Smooth muscle cell (in vitro differentiated cells): ENCODE measurements around the gene OTOP2. TPM values are rescaled to one million over a fixed set of nuclear protein-coding genes. Genes with fewer than 3 reads are reported as not detected.

Source experiments
- DNase-seq: peaks from one replicate; lab custom pipeline; 2025; ENCODE audit not compliant: unreplicated experiment; lab: John Stamatoyannopoulos, UW
- H2AFZ ChIP-seq: fragments of 200-600 bp; sonication (generic); 2 replicates; pipeline ENCODE4 v1.6.0; 2016; ENCODE audit warnings: antibody characterized with exemption, low read depth, mild to moderate bottlenecking
- H3F3A ChIP-seq: fragments of 200-600 bp; sonication (generic); 2 replicates; pipeline ENCODE4 v1.6.0; 2017; ENCODE audit warnings: antibody characterized with exemption, low read depth
- H3K27ac ChIP-seq: fragments of 200-600 bp; sonication (generic); 2 replicates; pipeline ENCODE4 v1.5.1; 2016; ENCODE audit warnings: low read depth, mild to moderate bottlenecking
- H3K27me3 ChIP-seq: fragments of 200-600 bp; sonication (generic); 2 replicates; pipeline ENCODE4 v1.6.1; 2016; ENCODE audit warnings: low read depth, mild to moderate bottlenecking
- H3K36me3 ChIP-seq: fragments of 200-600 bp; sonication (generic); 2 replicates; pipeline ENCODE4 v1.5.1; 2016; ENCODE audit warnings: low read depth
- H3K4me1 ChIP-seq: fragments of 200-600 bp; sonication (generic); 2 replicates; pipeline ENCODE4 v1.5.1; 2016; ENCODE audit warnings: low read depth
- H3K4me2 ChIP-seq: fragments of 200-600 bp; sonication (generic); 2 replicates; pipeline ENCODE4 v1.6.0; 2016; ENCODE audit warnings: mild to moderate bottlenecking
- H3K4me3 ChIP-seq: fragments of 200-600 bp; sonication (generic); 2 replicates; pipeline ENCODE4 v1.5.1; 2016; ENCODE audit warnings: mild to moderate bottlenecking
- H3K79me2 ChIP-seq: fragments of 200-600 bp; sonication (generic); 2 replicates; pipeline ENCODE4 v1.6.0; 2016; ENCODE audit warnings: low read depth, mild to moderate bottlenecking
- H3K9ac ChIP-seq: fragments of 200-600 bp; sonication (generic); 2 replicates; pipeline ENCODE4 v1.6.0; 2016; ENCODE audit warnings: low read depth
- H3K9me3 ChIP-seq: fragments of 200-600 bp; sonication (generic); replicated peaks from 2 replicates; pipeline ENCODE4 v1.5.1; 2016; ENCODE audit warnings: low read depth
- H4K20me1 ChIP-seq: fragments of 200-600 bp; sonication (generic); 2 replicates; pipeline ENCODE4 v1.6.0; 2016; ENCODE audit warnings: low read depth
- CTCF ChIP-seq: fragments of 200-600 bp; sonication (generic); IDR thresholded peaks from 2 replicates; pipeline ENCODE4 v1.5.1; 2017; ENCODE audit warnings: borderline replicate concordance, mild to moderate bottlenecking, antibody characterized with exemption; ENCODE audit not compliant: insufficient read depth, poor library complexity, severe bottlenecking
- WGBS: methylation state at CpG from one replicate; pipeline ENCODE4 v1.1.7; 2016; ENCODE audit warnings: low lambda C conversion rate; 5-methylcytosine and 5-hydroxymethylcytosine counted together
- polyA plus RNA-seq: library from polyadenylated mRNA; unstranded; fragments of >200 nt; fragmentation: Nextera tagmentation; extraction: Ambion mirVana; gene quantifications from 2 replicates; pipeline ENCODE4 v1.2.1, GENCODE V29; 2016
- total RNA-seq: library from RNA; depleted of rRNA; stranded (reverse); fragments of >200 nt; gene quantifications from 2 replicates; pipeline ENCODE4 v1.2.3, GENCODE V29; 2014

Gene OTOP2
- total and polyA plus RNA-seq, 2 experiments from 2014 or later, result not detected

GRCh38 chr17:74879308-74879707, 44.8 kb upstream of the OTOP2 start:
- Histone ChIP-seq H3K27me3 (no peaks in the 10 kb centered on the region), H3F3A (no peaks in the 10 kb centered on the region), H3K9me3 (no peaks in the 10 kb centered on the region), H3K27ac (no peak overlapping the region), H3K4me2 (no peak overlapping the region), H3K4me3 (no peak overlapping the region), H3K4me1 (no peaks in the 10 kb centered on the region), H3K79me2 (no peaks in the 10 kb centered on the region), H3K36me3 (no peaks in the 10 kb centered on the region), H4K20me1 (no peaks in the 10 kb centered on the region), H3K9ac (no peak overlapping the region), H2AFZ (no peak overlapping the region)
- whole genome bisulfite sequencing, result 92% methylated on average over 16 of the region's 16 CpGs
- TF ChIP-seq CTCF, result no peak
- DNase-seq, result no peak

GRCh38 chr17:74881073-74881472, 43.0 kb upstream of the OTOP2 start:
- 83% methylated on average over 11 of the region's 11 CpGs for WGBS

DNA sequence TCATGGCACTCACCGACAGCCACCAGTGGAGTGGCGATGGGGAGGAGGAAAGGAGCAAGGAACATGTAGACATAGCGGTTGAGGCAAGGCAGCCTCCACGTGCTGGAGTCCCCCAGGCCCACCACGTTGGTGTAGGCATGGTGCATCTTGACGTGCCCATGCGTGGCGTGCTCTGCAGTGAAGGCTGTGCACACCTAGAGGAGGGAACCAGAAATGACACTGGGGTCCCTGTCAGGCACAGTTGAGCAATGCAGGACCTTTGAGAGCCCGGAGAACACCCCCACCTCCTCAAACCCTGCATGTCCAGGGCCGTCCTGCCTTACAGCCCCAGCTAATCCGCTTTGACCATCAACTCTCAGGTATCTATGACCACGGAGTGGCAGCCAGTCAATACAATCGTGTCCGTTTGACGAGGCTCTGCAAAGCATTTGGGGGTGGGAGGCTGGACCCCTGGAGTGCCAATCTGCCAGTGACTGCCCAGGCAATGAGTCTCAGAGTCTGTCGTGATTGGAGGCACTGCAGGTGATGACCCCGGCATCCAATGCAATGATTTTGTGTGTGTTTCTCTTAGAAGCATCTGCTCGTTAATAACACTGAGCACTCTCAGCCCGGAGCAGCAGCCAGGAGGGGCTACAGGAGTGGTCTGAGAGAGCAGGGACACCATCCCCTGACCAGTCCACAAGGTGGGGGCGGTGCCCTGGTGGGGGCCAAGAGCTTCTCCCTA, 41.4 kb upstream of the OTOP2 start:
- 83% methylated on average over 20 of the region's 20 CpGs for WGBS
- H3K4me1 ChIP-seq, result no peaks in the 10 kb centered on the region

More at GRCh38 chr17:74881073-74881472, 43.0 kb upstream of the OTOP2 start:
- H3K79me2 ChIP-seq, result no peaks in the 10 kb centered on the region
- no peaks in the 10 kb centered on the region for H3K36me3 ChIP-seq
- DNase-seq, result no peak
- H3K4me3 ChIP-seq, result no peak overlapping the region
- H3K27ac ChIP-seq, result no peak overlapping the region
- H3K9ac ChIP-seq, result no peak overlapping the region
- H3K27me3 ChIP-seq, result no peaks in the 10 kb centered on the region
- H3F3A ChIP-seq, result no peaks in the 10 kb centered on the region
- H3K9me3 ChIP-seq, result no peaks in the 10 kb centered on the region
- H3K4me2 ChIP-seq, result no peak overlapping the region
- TF ChIP-seq CTCF, result no peak
- no peak overlapping the region for H2AFZ ChIP-seq
- no peaks in the 10 kb centered on the region for H3K4me1 ChIP-seq
- H4K20me1 ChIP-seq, result no peaks in the 10 kb centered on the region

More for the DNA sequence above, 41.4 kb upstream of the OTOP2 start:
- Histone ChIP-seq H2AFZ (no peak overlapping the region), H3K79me2 (no peaks in the 10 kb centered on the region), H3K4me2 (no peak overlapping the region), H3K4me3 (no peak overlapping the region), H4K20me1 (no peaks in the 10 kb centered on the region), H3K27ac (no peak overlapping the region), H3K36me3 (no peaks in the 10 kb centered on the region), H3K9me3 (no peaks in the 10 kb centered on the region), H3K9ac (no peak overlapping the region), H3K27me3 (no peaks in the 10 kb centered on the region), H3F3A (no peaks in the 10 kb centered on the region)
- TF ChIP-seq CTCF, result no peak
- DNase-seq, result no peak
